SIG-M5 (cell line): ENCODE results near the gene DENND1A.
A peak's percentile ranks its signal among the peaks of the same experiment; 100 is the strongest.

ENCODE experiments used
- DNase-seq: peaks from one replicate; lab custom pipeline; 2025; lab: John Stamatoyannopoulos, UW

Gene DENND1A

DNA sequence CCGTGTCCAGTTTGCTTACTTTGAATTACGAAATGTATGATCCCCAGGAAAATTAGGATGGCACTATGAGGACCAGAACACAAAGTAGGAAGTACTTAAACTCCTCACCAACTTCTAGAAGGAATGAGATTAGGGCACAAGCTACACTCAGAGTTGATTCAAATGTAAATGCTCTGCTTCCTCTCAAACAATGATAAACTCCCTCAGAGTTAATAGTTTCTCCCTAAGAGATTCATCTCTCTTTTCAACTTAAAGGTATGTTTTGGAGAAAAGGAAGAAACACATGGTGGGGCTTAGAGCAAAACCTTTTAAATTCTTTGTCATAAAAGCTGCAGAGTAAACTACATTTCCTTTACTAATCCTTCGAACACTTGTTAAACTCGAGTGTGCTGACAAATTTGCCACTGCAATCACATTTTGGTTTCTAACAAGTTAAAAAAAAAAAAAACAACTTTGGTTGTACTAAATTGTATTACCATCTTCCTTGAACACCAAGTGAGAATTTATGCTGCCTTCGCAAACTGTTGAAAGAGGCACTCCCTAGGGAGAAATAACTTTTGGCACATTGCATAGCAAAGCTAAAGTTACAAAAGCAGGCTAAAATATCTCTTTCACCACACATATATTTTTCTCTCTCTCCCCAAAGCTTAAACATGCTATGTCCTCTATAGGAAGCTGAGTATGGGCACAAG is 66.6 kb downstream of the DENND1A start:
- DNase-seq = no peak

DNA sequence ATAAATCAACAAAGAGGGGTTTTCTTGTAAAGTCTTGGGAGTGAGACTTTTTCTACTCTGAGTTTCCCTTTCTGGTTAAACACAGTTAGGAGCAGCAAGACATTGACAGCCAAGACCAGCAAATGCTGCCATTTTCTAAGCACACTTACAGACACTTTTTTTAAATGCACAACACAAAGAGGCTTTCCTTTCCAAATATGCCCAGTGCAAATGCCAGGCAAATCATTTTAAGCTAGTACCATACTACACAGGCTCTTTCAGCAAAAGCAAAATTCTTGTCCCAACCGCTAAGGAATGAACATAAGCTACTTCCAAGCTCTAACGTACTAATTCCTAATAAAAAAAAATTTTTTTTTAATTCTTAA is 68.2 kb downstream of the DENND1A start:
- no peak for DNase-seq

DNA sequence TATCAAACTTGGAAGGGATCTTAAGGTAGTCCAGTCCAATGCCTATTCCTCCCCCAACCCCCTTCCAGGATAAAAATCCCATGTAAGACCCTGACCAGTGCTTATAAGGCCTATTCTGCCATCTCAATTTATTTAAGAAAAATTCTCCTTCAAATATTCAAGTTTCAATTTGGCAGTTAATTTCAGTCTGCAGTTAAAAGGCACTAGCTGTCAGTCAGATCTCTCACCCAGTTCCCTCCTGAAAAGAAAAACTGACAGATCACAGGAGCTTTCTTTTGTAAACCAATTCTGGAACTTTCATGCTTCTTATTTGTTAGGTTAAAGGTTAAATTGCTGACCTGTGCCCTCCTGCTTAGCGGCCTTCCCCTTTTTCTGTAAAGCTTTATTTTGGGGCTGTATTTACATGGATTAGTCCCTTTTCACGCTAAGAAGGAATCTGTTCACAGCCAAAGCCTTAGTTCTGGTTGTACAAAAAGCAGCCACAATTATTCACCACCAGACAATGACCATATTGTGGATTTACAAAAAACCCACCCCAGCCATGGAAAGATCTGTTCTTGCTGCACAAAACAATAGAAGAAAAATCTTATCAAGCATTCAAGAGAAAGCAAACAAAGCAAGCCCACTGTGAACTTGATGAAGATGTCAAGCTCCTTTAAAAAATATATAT is 68.7 kb downstream of the DENND1A start:
- no peak for DNase-seq

DNA sequence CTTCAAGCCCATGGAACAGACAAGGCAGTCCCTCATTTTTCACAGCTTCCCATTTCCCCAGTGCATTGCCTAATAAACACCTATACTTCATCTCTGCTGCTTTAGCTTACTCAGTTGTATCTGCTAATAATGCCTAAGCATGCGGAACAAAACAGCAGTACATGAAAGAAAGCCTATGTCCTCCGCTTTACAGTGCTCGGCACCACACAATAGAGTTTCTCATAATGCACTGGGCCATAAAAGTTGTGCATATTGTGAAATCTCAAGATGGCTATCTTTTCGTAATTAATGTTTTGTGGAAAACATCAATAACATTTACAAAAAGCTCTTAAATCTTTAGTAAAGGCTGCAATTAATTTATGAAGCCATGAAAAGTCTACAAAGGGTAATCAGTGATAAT is 69.3 kb downstream of the DENND1A start:
- DNase-seq = no peak

DNA sequence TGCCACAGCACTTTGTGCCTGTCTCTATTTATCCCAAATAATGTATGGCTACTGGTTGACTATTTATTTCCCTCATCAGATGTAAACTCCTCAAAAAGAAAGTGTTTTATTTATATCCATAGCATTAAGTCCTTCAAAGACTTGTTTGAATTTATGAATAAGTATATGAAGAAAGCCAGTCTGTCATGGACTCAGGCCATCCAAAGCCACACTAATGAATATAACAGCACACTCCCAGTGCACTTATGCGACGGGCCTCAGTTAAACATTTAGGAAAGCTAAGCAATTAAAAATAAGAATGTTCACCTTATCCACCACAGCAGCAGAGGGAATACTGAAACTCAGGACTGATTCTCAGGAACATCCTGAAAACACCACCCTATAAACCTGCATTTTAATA is 77.5 kb downstream of the DENND1A start:
- no peak for DNase-seq

DNA sequence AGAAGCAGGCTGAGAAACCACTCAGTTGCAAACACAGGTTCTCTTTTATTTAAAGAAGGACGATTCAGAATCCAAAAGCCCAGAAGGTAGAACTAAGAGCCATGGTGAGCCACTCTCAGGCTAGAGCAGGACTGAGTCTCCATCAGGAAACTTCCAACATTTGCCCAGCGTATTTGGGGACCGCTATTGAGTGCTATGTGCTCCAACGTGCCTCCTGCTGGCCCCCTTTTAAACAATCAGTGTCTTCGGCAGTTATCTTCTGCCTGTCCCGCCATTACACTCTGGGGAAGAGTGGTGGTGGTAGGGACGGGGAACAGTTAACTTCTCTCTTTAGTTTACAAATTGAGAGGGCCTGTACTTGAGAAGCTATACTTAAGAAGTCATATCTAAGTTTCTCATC is 78.1 kb downstream of the DENND1A start:
- DNase-seq = no peak

DNA sequence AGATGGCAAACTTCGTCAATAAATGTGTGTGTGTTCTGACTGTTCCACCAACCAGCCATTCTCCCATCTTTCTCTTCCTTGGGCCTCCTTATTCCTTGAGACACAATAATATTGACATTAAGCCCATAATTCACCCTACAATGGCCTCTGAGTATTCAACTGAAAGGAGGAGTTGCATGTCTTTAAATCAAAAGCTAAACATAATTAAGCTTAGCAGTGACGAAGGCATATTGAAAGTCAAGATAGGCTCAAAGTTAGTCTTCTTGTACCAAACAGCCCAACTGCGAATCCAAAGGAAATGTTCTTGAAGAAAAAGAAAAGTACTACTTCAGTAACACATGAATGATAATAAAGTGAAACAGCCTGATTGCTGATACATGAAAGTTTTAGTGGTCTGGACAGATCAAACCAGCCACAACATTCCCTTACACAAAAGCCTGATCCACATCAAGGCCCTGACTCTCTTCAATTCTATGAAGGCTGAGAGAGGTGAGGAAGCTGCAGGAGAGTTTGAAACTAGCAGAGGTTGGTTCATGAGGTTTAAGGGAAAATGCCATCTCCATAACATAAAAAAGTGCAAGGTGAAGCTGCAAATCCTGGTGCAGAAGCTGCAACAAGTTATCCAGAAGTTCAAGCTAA is 81.4 kb downstream of the DENND1A start:
- no peak for DNase-seq

DNA sequence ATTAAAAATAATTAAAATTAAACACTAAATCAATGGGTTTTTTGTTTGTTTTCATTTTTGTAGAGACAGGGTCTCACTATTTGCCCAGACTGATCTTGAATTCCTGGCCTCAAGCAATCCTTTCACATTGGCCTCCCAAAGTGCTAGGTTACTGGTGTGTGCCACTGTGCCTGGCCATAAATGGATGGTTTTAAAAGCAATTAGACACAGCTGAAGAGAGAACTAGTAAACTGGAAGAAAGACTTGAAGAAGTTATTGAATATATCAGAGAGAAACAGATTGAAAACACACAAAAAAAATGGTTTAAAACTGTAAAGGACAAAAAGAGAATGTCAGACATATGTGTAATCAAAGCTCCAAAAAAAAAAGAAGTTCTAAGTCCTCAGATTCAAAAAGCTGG is 83.0 kb downstream of the DENND1A start:
- no peak for DNase-seq

DNA sequence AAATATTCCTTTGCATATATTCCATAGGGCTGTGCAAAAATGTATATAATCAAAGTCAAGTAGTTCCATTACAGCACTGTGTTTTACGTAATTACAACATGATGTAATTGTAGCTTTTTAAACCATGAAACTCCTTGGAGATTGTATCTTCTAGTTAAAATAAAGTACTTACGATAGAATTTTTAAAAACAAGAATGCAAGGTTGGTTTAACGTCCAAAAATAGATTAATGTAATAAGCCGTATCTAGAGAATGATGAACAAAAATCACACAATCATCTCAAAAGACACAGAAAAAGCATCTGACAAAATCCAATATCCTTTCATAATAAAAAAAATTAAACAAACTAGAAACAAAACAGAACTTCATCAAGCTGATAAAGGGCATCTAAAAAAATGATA is 86.2 kb downstream of the DENND1A start:
- no peak for DNase-seq

DNA sequence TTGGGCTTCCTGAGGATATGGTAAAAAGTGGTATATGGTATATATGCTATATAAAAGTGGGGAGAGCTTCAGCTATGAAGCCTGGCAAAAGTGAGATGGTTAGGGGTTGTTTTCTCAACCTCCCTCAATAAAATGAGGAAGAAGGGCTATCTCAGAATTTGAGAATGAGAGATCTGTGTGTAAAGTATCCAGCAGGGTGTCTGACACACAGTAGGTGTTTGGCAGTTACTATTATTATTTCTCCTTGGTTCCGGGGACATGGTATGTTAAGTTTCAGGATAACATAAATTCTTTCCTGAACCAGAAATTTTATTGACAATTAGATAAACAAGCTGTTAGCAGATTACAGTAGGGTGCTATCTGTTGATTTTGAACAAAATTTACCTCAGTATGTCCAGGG is 94.1 kb downstream of the DENND1A start:
- no peak for DNase-seq

DNA sequence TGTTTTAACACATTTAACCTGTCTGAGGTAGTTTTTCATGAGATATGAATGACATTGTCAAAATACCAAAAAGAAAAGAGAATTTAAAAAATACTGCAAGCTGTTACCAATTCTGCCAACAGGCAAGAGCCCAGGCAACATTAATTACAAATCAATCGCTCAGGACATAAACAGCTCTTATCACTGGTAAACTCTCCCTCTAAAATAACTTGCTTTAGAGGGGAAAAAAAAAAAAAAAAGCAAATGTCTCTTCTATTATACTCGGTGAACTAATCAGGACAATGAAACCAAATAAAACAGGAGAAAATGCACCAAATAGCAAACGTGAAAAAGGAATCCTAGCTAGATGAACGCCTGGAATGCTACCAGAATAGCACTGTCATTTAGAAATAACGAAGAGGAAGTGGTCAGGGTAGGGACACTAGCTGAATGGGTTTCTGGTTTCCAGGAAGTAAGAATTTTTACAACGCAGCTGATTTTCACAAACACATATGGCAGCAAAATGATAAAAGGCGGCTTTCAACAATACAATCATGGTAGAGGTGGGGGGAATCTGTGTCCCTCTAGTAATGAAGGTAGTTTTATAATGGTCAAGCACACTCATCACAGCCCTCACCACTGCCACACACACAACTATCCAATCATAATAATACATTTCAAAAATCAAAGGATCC is 94.9 kb downstream of the DENND1A start:
- DNase-seq = peak; percentile 16

DNA sequence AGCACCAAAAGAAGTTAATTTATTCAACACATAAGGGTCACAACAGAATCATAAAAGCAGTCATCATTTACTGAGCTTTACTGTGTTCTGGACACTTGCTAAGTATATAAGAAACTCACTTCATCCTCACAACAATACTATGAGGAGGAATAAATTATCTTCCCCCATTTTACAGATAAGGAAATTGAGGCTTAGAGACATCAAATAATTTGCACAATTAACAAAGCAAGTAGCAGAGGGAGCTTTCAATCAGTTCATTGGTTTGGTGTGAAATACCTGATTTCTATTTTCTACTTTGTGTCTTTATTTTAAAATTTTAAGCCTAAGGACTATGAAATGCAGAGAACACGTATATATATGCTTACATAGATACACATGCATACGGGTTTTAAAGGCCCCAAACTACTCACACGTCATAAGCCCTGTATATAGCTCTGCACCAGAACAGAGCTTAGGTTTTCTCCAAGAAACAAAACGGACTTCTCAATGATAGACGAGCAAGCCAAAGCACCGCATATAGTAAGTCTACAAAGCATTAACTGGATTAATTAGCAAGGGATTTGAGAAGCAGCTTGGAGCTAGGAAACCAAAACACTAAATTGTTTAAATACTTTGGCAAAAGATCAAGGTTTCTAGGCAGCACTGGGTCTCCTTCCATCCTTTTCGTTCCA is 95.6 kb downstream of the DENND1A start:
- no peak for DNase-seq

DNA sequence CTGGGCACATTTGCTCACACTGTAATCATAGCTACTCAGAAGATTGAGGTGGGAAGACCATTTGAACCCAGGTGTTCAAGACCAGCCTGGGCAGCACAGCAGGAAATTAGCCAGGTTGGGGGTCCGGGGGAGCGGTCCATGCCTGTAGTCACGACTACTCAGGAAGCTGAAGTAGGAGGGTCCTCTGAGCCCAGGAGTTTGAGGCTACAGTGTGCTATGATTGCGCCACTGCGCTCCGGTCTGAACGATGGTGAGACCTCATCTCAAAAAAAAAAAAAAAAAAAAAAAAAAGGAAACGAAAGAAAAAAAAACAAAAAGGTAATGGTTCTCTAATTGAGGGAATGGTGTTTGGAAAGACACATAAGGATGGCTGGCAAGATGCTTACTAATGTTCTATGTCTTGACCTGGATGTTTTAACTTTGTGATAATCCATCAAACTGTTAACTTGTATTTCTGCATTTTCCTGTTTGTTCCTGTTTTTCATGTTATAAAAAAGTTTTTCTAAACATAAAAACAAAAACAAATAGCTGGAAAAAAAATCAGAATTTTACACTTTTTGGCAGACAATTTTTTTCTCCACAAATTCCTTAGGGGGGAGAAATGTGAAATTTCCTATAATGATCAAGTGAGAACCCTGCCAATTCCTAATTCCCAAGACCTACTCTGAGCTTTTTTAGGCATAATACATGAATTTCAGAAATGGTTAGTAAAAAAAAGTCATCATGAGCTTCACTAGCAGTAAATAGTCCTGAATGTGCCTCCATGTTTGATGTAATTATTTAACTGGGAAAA is 96.9 kb downstream of the DENND1A start:
- peak; percentile 20 for DNase-seq

DNA sequence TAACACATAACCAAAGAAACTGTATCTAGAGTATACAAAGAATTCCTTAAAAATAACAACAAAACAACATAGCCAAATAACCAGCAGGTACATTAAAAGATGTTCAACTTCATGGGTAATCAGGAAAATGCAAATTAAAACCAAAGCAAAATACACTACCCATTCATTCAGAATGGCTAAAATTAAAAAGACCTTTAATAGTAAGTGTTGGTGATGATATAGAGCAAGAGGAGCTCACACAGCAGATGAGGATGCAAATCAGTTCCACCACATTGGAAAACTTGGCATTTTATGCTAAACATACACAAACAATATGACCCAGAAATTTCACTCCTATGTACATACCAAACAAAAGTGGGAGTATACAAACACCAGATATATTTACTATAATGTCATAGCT is 97.8 kb downstream of the DENND1A start:
- DNase-seq = no peak

DNA sequence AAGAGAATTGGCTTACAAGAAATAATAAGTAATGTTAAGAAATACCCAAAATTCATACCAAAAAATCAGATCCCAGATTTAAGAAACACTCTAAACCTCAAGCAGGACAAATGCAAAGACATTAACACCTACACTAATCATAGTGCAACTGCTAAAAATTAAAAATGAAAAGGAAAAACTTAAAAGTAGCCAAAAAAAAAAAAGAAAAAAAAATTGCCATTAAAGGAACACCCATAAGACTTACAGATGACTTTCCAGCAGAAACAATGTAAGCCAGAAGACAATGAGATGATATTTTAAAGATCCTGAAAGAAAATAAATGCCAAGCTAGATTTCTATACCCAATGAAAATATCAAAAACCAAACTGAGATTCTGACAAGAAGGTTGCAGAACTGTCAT is 101.5 kb downstream of the DENND1A start:
- DNase-seq = no peak

DNA sequence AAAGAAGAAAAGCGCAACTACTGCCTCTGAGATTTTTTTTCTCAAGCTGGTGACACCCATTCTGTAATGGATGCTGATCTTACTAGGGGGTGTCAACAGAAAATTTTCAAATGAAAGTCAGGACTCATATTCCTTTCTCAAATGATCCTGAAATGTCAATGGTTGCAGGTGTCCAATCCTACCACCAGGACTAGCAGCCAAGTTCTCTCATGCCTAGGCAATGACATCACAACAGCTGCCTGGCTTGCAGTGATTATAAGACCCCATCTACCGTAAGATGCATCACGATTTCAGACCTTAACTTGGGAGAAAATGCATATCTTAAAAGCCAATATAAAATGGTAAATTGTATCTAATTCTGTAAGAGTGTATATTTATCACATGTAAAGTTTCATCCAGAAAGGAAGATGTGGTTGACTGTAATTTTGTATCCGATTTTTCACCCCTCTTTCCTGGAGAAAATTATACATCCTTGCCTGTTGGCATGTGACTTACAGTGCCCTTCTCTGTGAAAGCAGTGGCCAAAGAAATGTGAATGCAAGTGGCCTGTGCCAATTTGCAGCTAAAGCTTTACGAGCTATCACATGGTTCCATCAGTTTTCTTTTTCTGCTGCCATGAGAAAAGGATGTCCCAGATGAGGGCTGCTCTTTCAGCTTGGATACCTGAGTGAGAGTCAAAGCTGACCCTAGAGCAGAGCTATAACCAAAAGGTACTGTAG is 104.4 kb downstream of the DENND1A start:
- no peak for DNase-seq

DNA sequence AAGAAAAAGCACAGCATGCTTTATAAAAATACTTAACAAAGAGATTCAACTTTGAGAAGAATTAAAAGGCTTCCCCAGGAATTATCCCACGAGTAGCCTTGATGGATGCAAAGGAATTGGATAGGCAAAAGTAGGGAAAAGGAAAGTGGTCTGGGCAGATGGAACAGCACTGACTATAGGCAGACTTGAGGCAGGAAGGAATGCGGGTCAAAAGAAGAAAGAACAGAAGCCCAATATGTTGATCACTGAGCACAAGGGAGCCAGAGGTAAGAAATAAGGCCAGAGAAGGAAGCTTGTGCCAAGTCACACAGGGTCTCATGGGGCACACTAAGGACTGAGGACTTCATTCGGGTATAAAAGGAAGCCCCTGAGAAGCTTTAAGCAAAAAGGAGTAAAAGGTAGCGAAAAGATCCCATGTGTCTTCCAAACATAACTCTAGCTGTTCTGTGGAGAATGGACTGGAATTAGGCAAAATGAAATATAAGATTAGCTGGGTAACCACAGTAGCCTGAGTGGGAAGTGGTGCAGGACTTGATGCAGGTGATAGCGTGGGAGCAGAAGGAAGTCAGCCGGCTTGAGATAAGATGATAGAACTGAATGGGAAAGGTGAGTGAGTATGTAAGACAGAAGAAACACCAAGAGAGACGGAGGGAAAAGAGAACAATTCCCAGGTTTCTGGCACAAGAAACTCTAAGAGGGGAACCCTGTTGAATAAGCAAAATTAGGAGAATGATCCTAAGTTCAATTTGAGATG is 106.6 kb downstream of the DENND1A start:
- DNase-seq = no peak

DNA sequence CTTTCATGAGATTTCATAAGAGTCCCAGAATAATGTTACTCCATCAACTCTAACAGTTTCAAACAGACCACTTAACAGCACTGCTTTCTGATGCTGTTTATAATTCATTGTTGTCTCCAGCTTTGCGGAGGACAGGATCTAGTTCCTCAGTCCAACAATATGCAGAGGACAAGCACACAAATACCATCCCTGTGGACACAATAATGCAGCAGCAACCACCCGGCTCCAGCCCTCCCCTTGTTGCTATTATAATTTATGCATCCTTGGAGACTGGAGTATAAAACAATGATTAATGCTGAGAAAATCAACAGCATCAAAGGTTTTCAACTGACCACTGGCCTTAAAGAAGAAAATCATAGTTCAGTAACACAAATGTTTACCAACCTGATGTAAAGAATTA is 108.3 kb downstream of the DENND1A start:
- DNase-seq = no peak

DNA sequence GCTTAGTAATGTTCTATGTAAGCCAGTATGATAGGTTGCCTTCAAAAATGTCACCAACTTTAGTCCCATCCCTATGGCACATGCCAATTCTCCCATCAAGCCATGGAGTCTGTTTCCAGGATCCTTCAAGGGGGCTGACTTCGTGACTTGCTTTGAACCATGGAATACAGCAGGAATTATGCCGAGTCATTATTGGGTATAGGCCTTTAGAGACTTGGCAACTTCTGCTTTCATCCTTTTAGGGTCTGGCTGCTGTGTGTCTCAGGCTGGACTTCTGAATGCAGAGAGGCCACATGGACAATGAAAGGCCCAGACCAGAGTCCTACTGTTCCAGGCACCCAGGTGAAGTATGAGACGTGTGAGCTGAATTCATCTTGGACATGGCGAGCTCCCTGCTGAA is 109.8 kb downstream of the DENND1A start:
- no peak for DNase-seq

DNA sequence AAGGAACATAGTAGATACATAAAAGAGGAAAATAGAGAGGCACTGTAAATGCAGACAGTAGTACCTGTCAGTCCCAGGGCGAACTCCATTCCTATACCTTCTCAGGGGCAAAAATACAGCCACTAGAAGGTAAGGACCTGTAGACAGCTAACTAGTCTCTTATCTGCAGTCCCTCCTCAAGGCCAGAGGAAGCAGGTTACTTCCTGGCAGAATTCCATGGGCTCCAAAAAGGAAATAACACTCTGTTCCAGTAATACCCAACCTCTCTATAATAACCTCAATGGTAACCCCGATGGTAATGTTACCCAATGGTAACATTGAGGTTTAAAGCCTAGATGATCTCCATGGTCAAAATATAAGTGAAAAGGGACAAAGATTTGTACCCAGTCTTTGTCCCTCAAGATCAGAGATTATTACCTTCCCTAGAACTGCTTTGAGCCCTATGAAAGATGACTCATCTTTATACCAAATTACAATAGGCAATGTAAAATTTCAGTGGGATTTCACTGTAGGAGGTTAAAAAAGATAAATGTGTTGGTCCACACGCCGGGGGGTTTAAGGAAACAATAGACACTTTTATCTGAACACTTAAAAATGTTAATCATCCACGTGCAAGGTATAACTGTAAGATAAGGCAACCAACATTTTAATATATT is 113.0 kb downstream of the DENND1A start:
- DNase-seq = no peak
